ENCODE measurements around the gene STK40. TPM values are rescaled to one million over a fixed set of nuclear protein-coding genes. Genes with fewer than 3 reads are reported as not detected.
A peak's percentile ranks its signal among the peaks of the same experiment; 100 is the strongest.

STK40 gene
- total RNA-seq, 1 donor from 2014 or later: 8.4 TPM

Small RNA genes lying within 50 kb of the gene (small RNA-seq; reads per million reads assigned to genes)
- 0.08 reads per million for gene RNU4-27P (ENCODE audit: low replicate concordance)
- 0.86 reads per million, percentile 70 among the genes with 10 or more reads in this experiment for gene SNORA63C (ENCODE audit: low replicate concordance)

Other genes starting within 250 kb of the STK40 start
- gene TRAPPC3, start 236.4 kb downstream of the STK40 start, total RNA-seq: 40.8 TPM
- gene MAP7D1, start 229.8 kb downstream of the STK40 start, total RNA-seq: 52.9 TPM
- 69.8 TPM for gene THRAP3, start 161.5 kb downstream of the STK40 start, total RNA-seq
- 1.7 TPM for gene SH3D21, start 79.6 kb downstream of the STK40 start, total RNA-seq
- gene EVA1B, start 62.3 kb downstream of the STK40 start, total RNA-seq: 3.7 TPM
- gene LSM10, start 12.0 kb upstream of the STK40 start, total RNA-seq: 7.4 TPM
- gene OSCP1, start 64.5 kb upstream of the STK40 start, total RNA-seq: 12.8 TPM
- gene MRPS15, start 78.5 kb upstream of the STK40 start, total RNA-seq: 10.8 TPM
- 2.0 TPM for gene CSF3R, start 97.0 kb upstream of the STK40 start, total RNA-seq